B cell (primary cell): ENCODE measurements around the gene POLR1H. TPM values are rescaled to one million over a fixed set of nuclear protein-coding genes. Genes with fewer than 3 reads are reported as not detected.

Experiments
- ATAC-seq: fragments of 200-7000 bp; cut with Tn5 transposase; one replicate; pipeline ENCODE4 v1.10.0; 2021; ENCODE audit warnings: low read depth, mild to moderate bottlenecking, moderate number of reproducible peaks, moderate library complexity
- CTCF ChIA-PET: fragments of 350-600 bp; sonication (Branson Sonifier 250); formaldehyde crosslinking; loops from one replicate; lab custom pipeline; 2021; ENCODE audit warnings: antibody characterized with exemption, inconsistent platforms; lab: Charles Lee
- POLR2A ChIA-PET: fragments of 350-600 bp; sonication (Branson Sonifier 250); formaldehyde crosslinking; loops from one replicate; lab custom pipeline; 2021; ENCODE audit warnings: antibody characterized with exemption; lab: Charles Lee
- DNase-seq: peaks from one replicate; pipeline ENCODE4 v3.0.0; 2013
- H2AFZ ChIP-seq: 2 replicates; pipeline ENCODE4 v1.6.1; 2012; ENCODE audit warnings: mild to moderate bottlenecking, low read depth, low read length; ENCODE audit not compliant: insufficient read depth, poor library complexity, severe bottlenecking
- H3K27ac ChIP-seq, 2 donors: 1 replicate in 1 of 2; 2 replicates in 1 of 2; pipeline ENCODE4 v1.5.1; 2012 to 2013; ENCODE audit warnings: low read length in 2 of 2, mild to moderate bottlenecking in 2 of 2, moderate library complexity in 1 of 2
- H3K27me3 ChIP-seq, 4 experiments: fragments of 200-600 bp in 1 of 4; sonication (generic) in 1 of 4; replicated peaks in 1 of 4; 1 replicate in 2 of 4; 2 replicates in 2 of 4; pipeline versions ENCODE4 v1.6.1 to v1.7.0; 2013 to 2016; ENCODE audit warnings: low read length in 3 of 4, mild to moderate bottlenecking in 2 of 4, mixed read lengths in 1 of 4, moderate library complexity in 1 of 4; ENCODE audit not compliant: insufficient read depth in 4 of 4, control insufficient read depth in 3 of 4; ENCODE audit errors: control extremely low read depth in 1 of 4
- H3K36me3 ChIP-seq, 2 experiments: replicated peaks in 1 of 2; 1 replicate in 1 of 2; 2 replicates in 1 of 2; pipeline versions ENCODE4 v1.6.1 to v1.7.1; 2013; ENCODE audit warnings: low read length in 1 of 2; ENCODE audit not compliant: insufficient read depth in 2 of 2, control insufficient read depth in 1 of 2; ENCODE audit errors: control extremely low read depth in 1 of 2, extremely low read depth in 1 of 2
- H3K4me1 ChIP-seq, 2 donors: fragments of 200-600 bp in 1 of 2; sonication (generic) in 1 of 2; 1 replicate in 1 of 2; 2 replicates in 1 of 2; pipeline versions ENCODE4 v1.5.1 to v1.6.1; 2013 to 2017; ENCODE audit warnings: low read length in 2 of 2; ENCODE audit not compliant: control insufficient read depth in 2 of 2, insufficient read depth in 2 of 2
- H3K4me2 ChIP-seq: replicated peaks from 2 replicates; pipeline ENCODE3; 2012; ENCODE audit warnings: mild to moderate bottlenecking, low read depth, low read length; ENCODE audit not compliant: poor library complexity, severe bottlenecking
- H3K4me3 ChIP-seq, 5 experiments: fragments of 200-600 bp in 1 of 5; sonication (generic) in 1 of 5; 1 replicate in 3 of 5; 2 replicates in 2 of 5; pipeline versions ENCODE4 v1.5.1 to v1.7.0; 2011 to 2016; ENCODE audit warnings: low read length in 4 of 5, mild to moderate bottlenecking in 4 of 5, low read depth in 2 of 5, control low read depth in 1 of 5, moderate library complexity in 1 of 5; ENCODE audit not compliant: insufficient read depth in 1 of 5; ENCODE audit errors: control extremely low read depth in 1 of 5, extremely low read depth in 1 of 5
- H3K79me2 ChIP-seq: fragments of 200-600 bp; sonication (generic); one replicate; pipeline ENCODE4 v1.6.0; 2016; ENCODE audit warnings: low read length; ENCODE audit not compliant: control insufficient read depth, insufficient read depth
- H3K9ac ChIP-seq: fragments of 200-600 bp; sonication (generic); 2 replicates; pipeline ENCODE4 v1.6.1; 2017; ENCODE audit warnings: mild to moderate bottlenecking, low read length, moderate library complexity
- H3K9me3 ChIP-seq, 3 donors: one replicate each; pipeline versions ENCODE4 v1.6.1 to v1.7.1; 2013; ENCODE audit warnings: low read length in 2 of 3; ENCODE audit not compliant: control insufficient read depth in 2 of 3, insufficient read depth in 1 of 3; ENCODE audit errors: control extremely low read depth in 1 of 3
- H4K20me1 ChIP-seq: 2 replicates; pipeline ENCODE4 v1.6.0; 2012; ENCODE audit warnings: mild to moderate bottlenecking, low read length; ENCODE audit not compliant: insufficient read depth, control insufficient read depth, poor library complexity, severe bottlenecking
- H3K27ac Mint-ChIP-seq: one replicate; pipeline ENCODE4 v1.8.0; 2021; ENCODE audit warnings: mixed read lengths
- H3K27me3 Mint-ChIP-seq: one replicate; pipeline ENCODE4 v1.8.0; 2021; ENCODE audit warnings: mixed read lengths
- H3K4me1 Mint-ChIP-seq: one replicate; pipeline ENCODE4 v1.8.0; 2021; ENCODE audit warnings: mixed read lengths
- H3K4me3 Mint-ChIP-seq: one replicate; pipeline ENCODE4 v1.8.0; 2021; ENCODE audit warnings: mixed read lengths
- H3K9me3 Mint-ChIP-seq: one replicate; pipeline ENCODE4 v1.8.0; 2022; ENCODE audit warnings: mixed read lengths; ENCODE audit not compliant: insufficient read depth
- EZH2 ChIP-seq: IDR thresholded peaks from 2 replicates; pipeline ENCODE4 v1.6.1; 2012; ENCODE audit warnings: borderline replicate concordance, low read depth, mild to moderate bottlenecking, moderate library complexity, low read length; ENCODE audit not compliant: insufficient read depth, poor library complexity, severe bottlenecking
- WGBS: methylation state at CpG from one replicate; pipeline ENCODE4 v1.1.5; 2013; ENCODE audit warnings: missing lambda C conversion rate; ENCODE audit not compliant: insufficient coverage; 5-methylcytosine and 5-hydroxymethylcytosine counted together
- intact Hi-C: fragments of 100-400 bp; cut with micrococcal nuclease; formaldehyde crosslinking; loops from one replicate; pipeline ENCODE4 v1.10.0; 2022
- polyA plus RNA-seq: library from polyadenylated mRNA; depleted of rRNA; stranded (reverse); fragments of >200 nt; gene quantifications from 2 replicates; pipeline ENCODE4 v1.2.3, GENCODE V29; 2012
- total RNA-seq, 2 donors: library from RNA; stranded (reverse); fragments of 120-200 nt in 1 of 2; gene quantifications; 1 replicate in 1 of 2; 2 replicates in 1 of 2; pipeline versions ENCODE4 v1.2.3 to v1.2.4, GENCODE V29; 2013 to 2022
- TF ChIP-seq, protein P1 (sequence below): fragments of 200-600 bp; IDR thresholded peaks from one replicate; pipeline ENCODE4 v1.8.0; 2022; ENCODE audit warnings: antibody characterized with exemption, mild to moderate bottlenecking

The POLR1H gene
- total and polyA plus RNA-seq, 2 donors (not counting 1 experiment from before 2014, with no cell fraction given) = 38.8 to 71.0 TPM

DNA sequence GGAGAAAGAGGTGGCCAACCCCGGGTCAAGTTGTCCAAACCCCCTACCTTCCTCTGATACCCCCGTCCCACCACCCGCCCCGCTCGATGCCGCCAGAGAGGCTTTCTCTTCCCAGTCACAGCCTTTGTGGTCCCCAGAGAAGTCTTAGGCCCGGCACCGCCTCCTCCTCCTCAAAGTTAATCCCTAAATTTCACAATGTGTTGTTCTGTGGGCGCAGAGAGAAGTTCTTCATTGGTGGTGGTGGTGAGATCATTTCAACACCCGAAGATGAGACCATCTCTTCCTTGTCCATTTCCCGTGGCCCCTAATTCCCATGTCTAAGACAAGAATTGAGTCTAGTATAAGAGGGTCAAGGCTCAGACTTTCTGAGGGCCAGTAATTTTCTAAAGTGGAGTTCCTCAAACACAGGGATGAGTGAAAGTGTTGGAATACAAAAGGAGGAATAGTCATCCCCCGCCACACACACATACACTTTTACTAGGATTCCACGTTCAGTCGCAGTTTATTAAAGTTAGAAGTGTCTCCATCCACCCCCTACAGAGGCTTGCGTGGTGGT lies 41.4 kb downstream of the POLR1H start:
- Histone ChIP-seq H3K4me3 (peak overlapping the region in 4 of 5 experiments; percentile 41 to 62 (median 52)), H4K20me1 (no peaks in the 10 kb centered on the region), H3K4me2 (peak overlapping the region; percentile 82), H3K9me3 (peaks cover 0 to 15% (median 0%) of the 10 kb centered on the region in 3 donors), H3K4me1 (peaks cover 42 to 45% of the 10 kb centered on the region in 2 donors), H3K27ac (peak overlapping the region in 1 of 2 donors; percentile 22), H3K79me2 (no peaks in the 10 kb centered on the region), H3K36me3 (no peaks in the 10 kb centered on the region), H3K27me3 (peaks cover 3 to 71% (median 53%) of the 10 kb centered on the region in 4 experiments), H2AFZ (peak overlapping the region; percentile 82), H3K9ac (peak overlapping the region; percentile 56)
- ATAC-seq = peak; percentile 6
- Mint-ChIP-seq H3K27ac (peak overlapping the region; percentile 59), H3K4me1 (peaks cover 36% of the 10 kb centered on the region), H3K4me3 (peak overlapping the region; percentile 91), H3K27me3 (peaks cover 52% of the 10 kb centered on the region), H3K9me3 (no peaks in the 10 kb centered on the region)
- ChIA-PET CTCF (interaction anchor here (0.8 to 4.0 kb wide), 26 partner anchors 8 to 463 kb away, joined by 3 to 194 read pairs (median 4); partner anchors contain the start of genes POLR1H, PPP1R11, TRIM26 and TRIM39), POLR2A (interaction anchor here (1.0 to 2.1 kb wide), 3 partner anchors 28 to 137 kb away, joined by 3 to 7 read pairs (median 3); partner anchors contain the start of gene POLR1H)
- intact Hi-C loops = loop anchor here (1.0 to 10.0 kb wide), 4 partner anchors 42 to 222 kb away; partner anchors contain the start of gene TRIM39
- TF ChIP-seq, protein P1, sequence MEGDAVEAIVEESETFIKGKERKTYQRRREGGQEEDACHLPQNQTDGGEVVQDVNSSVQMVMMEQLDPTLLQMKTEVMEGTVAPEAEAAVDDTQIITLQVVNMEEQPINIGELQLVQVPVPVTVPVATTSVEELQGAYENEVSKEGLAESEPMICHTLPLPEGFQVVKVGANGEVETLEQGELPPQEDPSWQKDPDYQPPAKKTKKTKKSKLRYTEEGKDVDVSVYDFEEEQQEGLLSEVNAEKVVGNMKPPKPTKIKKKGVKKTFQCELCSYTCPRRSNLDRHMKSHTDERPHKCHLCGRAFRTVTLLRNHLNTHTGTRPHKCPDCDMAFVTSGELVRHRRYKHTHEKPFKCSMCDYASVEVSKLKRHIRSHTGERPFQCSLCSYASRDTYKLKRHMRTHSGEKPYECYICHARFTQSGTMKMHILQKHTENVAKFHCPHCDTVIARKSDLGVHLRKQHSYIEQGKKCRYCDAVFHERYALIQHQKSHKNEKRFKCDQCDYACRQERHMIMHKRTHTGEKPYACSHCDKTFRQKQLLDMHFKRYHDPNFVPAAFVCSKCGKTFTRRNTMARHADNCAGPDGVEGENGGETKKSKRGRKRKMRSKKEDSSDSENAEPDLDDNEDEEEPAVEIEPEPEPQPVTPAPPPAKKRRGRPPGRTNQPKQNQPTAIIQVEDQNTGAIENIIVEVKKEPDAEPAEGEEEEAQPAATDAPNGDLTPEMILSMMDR = no peak
- no peak for TF ChIP-seq EZH2
- no CpG with 5 or more reads among the region's 15 CpGs for WGBS
- no peak for DNase-seq
